ENCODE results near the gene TIAM2.

TIAM2 gene

GRCh38 chr6:155158030-155158843 is 163.1 kb downstream of the TIAM2 start:
- H2AFZ ChIP-seq (ENCODE audit: low read depth) = no peak overlapping the region
- no peaks in the 10 kb centered on the region for H3K4me1 ChIP-seq (ENCODE audit: low read depth, poor library complexity, severe bottlenecking)
- H3K4me2 ChIP-seq = no peak overlapping the region
- H3K79me2 ChIP-seq (ENCODE audit: insufficient read depth, low read depth) = no peaks in the 10 kb centered on the region
- no peaks in the 10 kb centered on the region for H3K27me3 ChIP-seq (ENCODE audit: insufficient read depth, low read depth)
- H3K27ac ChIP-seq = no peak overlapping the region
- H3K4me3 ChIP-seq (IDR thresholded peaks at IDR 0.05; ENCODE audit: insufficient read depth, low read depth, low read length) = no peak overlapping the region
- no peak overlapping the region for H3K9ac ChIP-seq
- no peaks in the 10 kb centered on the region for H3K36me3 ChIP-seq (ENCODE audit: insufficient read depth)
- no peaks in the 10 kb centered on the region for H4K20me1 ChIP-seq (ENCODE audit: insufficient read depth)
- TF ChIP-seq, protein P1, sequence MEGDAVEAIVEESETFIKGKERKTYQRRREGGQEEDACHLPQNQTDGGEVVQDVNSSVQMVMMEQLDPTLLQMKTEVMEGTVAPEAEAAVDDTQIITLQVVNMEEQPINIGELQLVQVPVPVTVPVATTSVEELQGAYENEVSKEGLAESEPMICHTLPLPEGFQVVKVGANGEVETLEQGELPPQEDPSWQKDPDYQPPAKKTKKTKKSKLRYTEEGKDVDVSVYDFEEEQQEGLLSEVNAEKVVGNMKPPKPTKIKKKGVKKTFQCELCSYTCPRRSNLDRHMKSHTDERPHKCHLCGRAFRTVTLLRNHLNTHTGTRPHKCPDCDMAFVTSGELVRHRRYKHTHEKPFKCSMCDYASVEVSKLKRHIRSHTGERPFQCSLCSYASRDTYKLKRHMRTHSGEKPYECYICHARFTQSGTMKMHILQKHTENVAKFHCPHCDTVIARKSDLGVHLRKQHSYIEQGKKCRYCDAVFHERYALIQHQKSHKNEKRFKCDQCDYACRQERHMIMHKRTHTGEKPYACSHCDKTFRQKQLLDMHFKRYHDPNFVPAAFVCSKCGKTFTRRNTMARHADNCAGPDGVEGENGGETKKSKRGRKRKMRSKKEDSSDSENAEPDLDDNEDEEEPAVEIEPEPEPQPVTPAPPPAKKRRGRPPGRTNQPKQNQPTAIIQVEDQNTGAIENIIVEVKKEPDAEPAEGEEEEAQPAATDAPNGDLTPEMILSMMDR (conservative IDR thresholded peaks at IDR 0.05; ENCODE audit: low read depth, low read length) = no peak

- no peak overlapping the region for H3K4me3 ChIP-seq (IDR thresholded peaks at IDR 0.05; ENCODE audit: insufficient read depth, low read depth, low read length)
- H4K20me1 ChIP-seq (ENCODE audit: insufficient read depth) = no peaks in the 10 kb centered on the region
- no peaks in the 10 kb centered on the region for H3K36me3 ChIP-seq (ENCODE audit: insufficient read depth)
- no peaks in the 10 kb centered on the region for H3K4me1 ChIP-seq (ENCODE audit: low read depth, poor library complexity, severe bottlenecking)
- no peaks in the 10 kb centered on the region for H3K79me2 ChIP-seq (ENCODE audit: insufficient read depth, low read depth)
- no peak overlapping the region for H3K27ac ChIP-seq
- H2AFZ ChIP-seq (ENCODE audit: low read depth) = no peak overlapping the region
- TF ChIP-seq, protein P1 (conservative IDR thresholded peaks at IDR 0.05; ENCODE audit: low read depth, low read length) = no peak
- H3K4me2 ChIP-seq = no peak overlapping the region
- no peak overlapping the region for H3K9ac ChIP-seq
- no peaks in the 10 kb centered on the region for H3K27me3 ChIP-seq (ENCODE audit: insufficient read depth, low read depth)
Observed at GRCh38 chr6:155162682-155163081, 167.6 kb downstream of the TIAM2 start.

DNA sequence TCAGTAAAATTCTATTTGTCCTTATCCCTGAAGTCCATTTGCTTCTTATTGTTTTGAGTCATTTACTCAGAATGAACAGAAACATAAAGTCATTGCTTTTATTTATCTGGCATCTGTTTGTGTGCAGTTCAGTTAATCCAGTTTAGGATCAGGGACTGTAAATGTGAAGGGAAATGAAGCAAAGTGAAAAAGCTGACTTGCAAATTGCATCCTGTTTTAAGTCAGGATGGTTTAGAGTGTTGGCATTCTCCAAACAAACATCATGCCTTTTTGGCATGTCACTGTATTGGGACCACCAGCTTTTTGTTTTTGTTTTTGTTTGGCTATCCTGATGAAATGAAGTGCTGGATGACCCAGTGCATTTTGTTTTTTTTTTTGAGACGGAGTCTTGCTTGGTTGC is 168.5 kb downstream of the TIAM2 start:
- H3K4me3 ChIP-seq (IDR thresholded peaks at IDR 0.05; ENCODE audit: insufficient read depth, low read depth, low read length) = no peak overlapping the region
- no peaks in the 10 kb centered on the region for H3K4me1 ChIP-seq (ENCODE audit: low read depth, poor library complexity, severe bottlenecking)
- no peak overlapping the region for H3K27ac ChIP-seq
- TF ChIP-seq, protein P1 (conservative IDR thresholded peaks at IDR 0.05; ENCODE audit: low read depth, low read length) = no peak
- no peaks in the 10 kb centered on the region for H3K27me3 ChIP-seq (ENCODE audit: insufficient read depth, low read depth)
- no peak overlapping the region for H3K9ac ChIP-seq
- H3K36me3 ChIP-seq (ENCODE audit: insufficient read depth) = no peaks in the 10 kb centered on the region
- H2AFZ ChIP-seq (ENCODE audit: low read depth) = no peak overlapping the region
- H3K4me2 ChIP-seq = no peak overlapping the region
- no peaks in the 10 kb centered on the region for H3K79me2 ChIP-seq (ENCODE audit: insufficient read depth, low read depth)
- no peaks in the 10 kb centered on the region for H4K20me1 ChIP-seq (ENCODE audit: insufficient read depth)

- no peaks in the 10 kb centered on the region for H3K36me3 ChIP-seq (ENCODE audit: insufficient read depth)
- H3K4me3 ChIP-seq (IDR thresholded peaks at IDR 0.05; ENCODE audit: insufficient read depth, low read depth, low read length) = no peak overlapping the region
- no peaks in the 10 kb centered on the region for H3K79me2 ChIP-seq (ENCODE audit: insufficient read depth, low read depth)
- no peaks in the 10 kb centered on the region for H3K4me1 ChIP-seq (ENCODE audit: low read depth, poor library complexity, severe bottlenecking)
- no peak overlapping the region for H3K27ac ChIP-seq
- TF ChIP-seq, protein P1 (conservative IDR thresholded peaks at IDR 0.05; ENCODE audit: low read depth, low read length) = no peak
- H2AFZ ChIP-seq (ENCODE audit: low read depth) = no peak overlapping the region
- no peaks in the 10 kb centered on the region for H3K27me3 ChIP-seq (ENCODE audit: insufficient read depth, low read depth)
- no peaks in the 10 kb centered on the region for H4K20me1 ChIP-seq (ENCODE audit: insufficient read depth)
- H3K4me2 ChIP-seq = no peak overlapping the region
- H3K9ac ChIP-seq = no peak overlapping the region
Observed at GRCh38 chr6:155165029-155165710, 170.1 kb downstream of the TIAM2 start.
